Right lobe of liver (tissue), 6 donors: ENCODE results near the gene MAD2L1BP. TPM values are rescaled to one million over a fixed set of nuclear protein-coding genes. Genes with fewer than 3 reads are reported as not detected.

ENCODE experiments used
- ATAC-seq, 4 donors: fragments of 200-7000 bp; cut with Tn5 transposase; one replicate each; pipeline ENCODE4 v1.9.1; 2020; ENCODE audit warnings: mild to moderate bottlenecking in 4 of 4, moderate library complexity in 4 of 4
- DNase-seq, 3 donors: peaks; one replicate each; pipeline ENCODE4 v3.0.0-alpha.2; 2020
- H3K27ac ChIP-seq, 3 donors: fragments of 200-600 bp; one replicate each; pipeline ENCODE4 v1.8.0; 2022
- H3K27me3 ChIP-seq, 2 donors: fragments of 200-600 bp; one replicate each; pipeline ENCODE4 v1.8.0; 2022
- H3K36me3 ChIP-seq, 4 donors: fragments of 200-600 bp; sonication (generic) in 1 of 4; one replicate each; pipeline versions ENCODE4 v1.5.1 to v1.8.0; 2017 to 2022; ENCODE audit warnings: control low read depth in 1 of 4
- H3K4me1 ChIP-seq, 4 donors: fragments of 200-600 bp; sonication (generic) in 1 of 4; one replicate each; pipeline versions ENCODE4 v1.5.1 to v1.8.0; 2017 to 2022; ENCODE audit warnings: control low read depth in 1 of 4
- H3K4me3 ChIP-seq, 3 donors: fragments of 200-600 bp; one replicate each; pipeline ENCODE4 v1.8.0; 2022
- H3K9me3 ChIP-seq, 4 donors: fragments of 200-600 bp; sonication (generic) in 1 of 4; one replicate each; pipeline versions ENCODE4 v1.5.1 to v1.8.0; 2017 to 2022; ENCODE audit warnings: control low read depth in 1 of 4
- CTCF ChIP-seq, 4 donors: fragments of 200-600 bp in 3 of 4; fragments of 450-650 bp in 1 of 4; IDR thresholded peaks; one replicate each; pipeline versions ENCODE4 v1.5.1 to v1.8.0; 2016 to 2022; ENCODE audit warnings: antibody characterized with exemption in 4 of 4, mild to moderate bottlenecking in 2 of 4
- POLR2A ChIP-seq: fragments of 450-650 bp; IDR thresholded peaks from one replicate; pipeline ENCODE4 v1.6.1; 2017; ENCODE audit warnings: antibody characterized with exemption, mild to moderate bottlenecking
- WGBS: methylation state at CpG from one replicate; pipeline ENCODE4 v1.1.6; 2018; ENCODE audit warnings: low coverage, low lambda C conversion rate; ENCODE audit not compliant: insufficient coverage; ENCODE audit errors: missing lambda C conversion rate; 5-methylcytosine and 5-hydroxymethylcytosine counted together
- intact Hi-C, 2 donors: fragments of 100-400 bp; cut with DNase I; formaldehyde crosslinking; loops; one replicate each; pipeline versions ENCODE4 v1.11.2 to v1.14.1; 2022
- total RNA-seq, 6 experiments: library from RNA; depleted of rRNA in 2 of 6; stranded (reverse); fragments of >200 nt in 2 of 6; fragmentation: NEBNext Ultra II Directional in 3 of 6; extraction: Animal tissue kit (Norgen Biotek cat#: 25700) in 3 of 6; gene quantifications; one replicate each; pipeline versions ENCODE4 v1.1.0 to v1.2.4, GENCODE V29; 2016 to 2023
- donor health status: DM: no; HTN: yes; CAD: no.
- donor health status: DM: no; HTN: no; CAD: no.
- donor health status: DM: no; HTN: no; CAD: no.
- donor health status: DM: no; HTN: yes; CAD: no.
- donor health status: DM: no; HTN: yes; CAD: no.

MAD2L1BP gene
- total RNA-seq, 6 experiments from 2014 or later = 11.7 to 31.7 (median 14.6) TPM

- TF ChIP-seq POLR2A = no peak
- TF ChIP-seq CTCF (IDR thresholded peaks at IDR 0.05) = no peak
- no peak overlapping the region for H3K27ac ChIP-seq
- 100% methylated on average over 1 of the region's 2 CpGs for WGBS
- DNase-seq = no peak
- no peak for ATAC-seq
- H3K4me3 ChIP-seq = no peak overlapping the region
- H3K4me1 ChIP-seq = no peaks in the 10 kb centered on the region
- H3K36me3 ChIP-seq = peaks cover 0 to 30% (median 2%) of the 10 kb centered on the region in 4 donors
- no peaks in the 10 kb centered on the region for H3K27me3 ChIP-seq
- no peaks in the 10 kb centered on the region for H3K9me3 ChIP-seq
- intact Hi-C loops = no loop called here
Observed at GRCh38 chr6:43604174-43604573, 31.5 kb upstream of the MAD2L1BP start.

GRCh38 chr6:43606019-43606418 is 29.6 kb upstream of the MAD2L1BP start:
- WGBS = 95% methylated on average over 2 of the region's 2 CpGs
- H3K9me3 ChIP-seq = no peaks in the 10 kb centered on the region
- no peak overlapping the region for H3K4me3 ChIP-seq
- ATAC-seq (no peak), DNase-seq (no peak)
- intact Hi-C loops = no loop called here
- H3K27ac ChIP-seq = no peak overlapping the region
- TF ChIP-seq POLR2A (no peak), CTCF (IDR thresholded peaks at IDR 0.05) (no peak)
- H3K27me3 ChIP-seq = no peaks in the 10 kb centered on the region
- no peaks in the 10 kb centered on the region for H3K4me1 ChIP-seq
- peaks cover 0 to 36% (median 2%) of the 10 kb centered on the region in 4 donors for H3K36me3 ChIP-seq

- peak in 2 of 3 donors; percentile 47 to 61 for DNase-seq
- no peaks in the 10 kb centered on the region for H3K27me3 ChIP-seq
- H3K4me1 ChIP-seq = no peaks in the 10 kb centered on the region
- ATAC-seq = peak; percentile 73 to 90 (median 80)
- TF ChIP-seq CTCF (IDR thresholded peaks at IDR 0.05) (peak; percentile 70 to 87 (median 82)), POLR2A (no peak)
- no peak overlapping the region for H3K27ac ChIP-seq
- peaks cover 0 to 30% (median 6%) of the 10 kb centered on the region in 4 donors for H3K36me3 ChIP-seq
- no peak overlapping the region for H3K4me3 ChIP-seq
- WGBS = 0% methylated on average over 5 of the region's 5 CpGs
- intact Hi-C loops = no loop called here
- no peaks in the 10 kb centered on the region for H3K9me3 ChIP-seq
Observed at GRCh38 chr6:43608310-43608763, 27.3 kb upstream of the MAD2L1BP start.

GRCh38 chr6:43608807-43609206 is 26.8 kb upstream of the MAD2L1BP start:
- ATAC-seq (no peak), DNase-seq (no peak)
- no peaks in the 10 kb centered on the region for H3K4me1 ChIP-seq
- H3K9me3 ChIP-seq = no peaks in the 10 kb centered on the region
- TF ChIP-seq POLR2A (no peak), CTCF (IDR thresholded peaks at IDR 0.05) (no peak)
- H3K36me3 ChIP-seq = peaks cover 0 to 32% (median 7%) of the 10 kb centered on the region in 4 donors
- no peak overlapping the region for H3K27ac ChIP-seq
- 50% methylated on average over 1 of the region's 1 CpG for WGBS
- H3K27me3 ChIP-seq = no peaks in the 10 kb centered on the region
- H3K4me3 ChIP-seq = no peak overlapping the region
- intact Hi-C loops = no loop called here

GRCh38 chr6:43609402-43609801 is 26.2 kb upstream of the MAD2L1BP start:
- ATAC-seq (no peak), DNase-seq (no peak)
- 94% methylated on average over 1 of the region's 1 CpG for WGBS
- TF ChIP-seq POLR2A (no peak), CTCF (IDR thresholded peaks at IDR 0.05) (no peak)
- Histone ChIP-seq H3K9me3 (no peaks in the 10 kb centered on the region), H3K36me3 (peaks cover 0 to 32% (median 9%) of the 10 kb centered on the region in 4 donors), H3K4me3 (no peak overlapping the region), H3K4me1 (no peaks in the 10 kb centered on the region), H3K27ac (no peak overlapping the region), H3K27me3 (no peaks in the 10 kb centered on the region)
- intact Hi-C loops = no loop called here
